Keratinocyte (primary cell): ENCODE data around the gene KLHDC3.

Experiments used
- EZH2 ChIP-seq: IDR thresholded peaks from one replicate; pipeline ENCODE4 v1.6.1; 2012; ENCODE audit warnings: inconsistent platforms, mild to moderate bottlenecking, low read length, moderate library complexity
- TF ChIP-seq, protein P1 (sequence below), 3 experiments: IDR thresholded peaks in 1 of 3; conservative IDR thresholded peaks in 1 of 3; optimal IDR thresholded peaks in 1 of 3; 2 replicates in 2 of 3; 3 replicates in 1 of 3; pipeline versions ENCODE3 to v1.5.1; 2011; ENCODE audit warnings: low read length in 3 of 3, mild to moderate bottlenecking in 3 of 3, moderate library complexity in 2 of 3, control low read depth in 1 of 3, inconsistent platforms in 1 of 3; ENCODE audit not compliant: insufficient read depth in 2 of 3; ENCODE audit errors: extremely low read depth in 1 of 3

DNA sequence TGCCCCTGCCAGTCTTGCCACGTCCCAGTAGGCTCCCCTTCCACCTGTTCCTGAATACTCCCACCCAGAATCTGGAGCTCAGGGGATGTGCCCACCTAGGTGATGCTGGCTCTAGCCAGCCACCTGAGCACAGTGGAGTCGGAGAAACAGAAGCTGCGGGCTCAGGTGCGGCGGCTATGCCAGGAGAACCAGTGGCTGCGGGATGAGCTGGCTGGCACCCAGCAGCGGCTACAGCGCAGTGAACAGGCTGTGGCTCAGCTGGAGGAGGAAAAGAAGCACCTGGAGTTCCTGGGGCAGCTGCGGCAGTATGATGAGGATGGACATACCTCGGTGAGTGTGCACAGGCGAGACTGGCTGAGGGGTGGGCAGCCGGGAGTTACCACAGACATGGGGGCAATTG, 48.8 kb downstream of the KLHDC3 start:
- TF ChIP-seq, protein P1, sequence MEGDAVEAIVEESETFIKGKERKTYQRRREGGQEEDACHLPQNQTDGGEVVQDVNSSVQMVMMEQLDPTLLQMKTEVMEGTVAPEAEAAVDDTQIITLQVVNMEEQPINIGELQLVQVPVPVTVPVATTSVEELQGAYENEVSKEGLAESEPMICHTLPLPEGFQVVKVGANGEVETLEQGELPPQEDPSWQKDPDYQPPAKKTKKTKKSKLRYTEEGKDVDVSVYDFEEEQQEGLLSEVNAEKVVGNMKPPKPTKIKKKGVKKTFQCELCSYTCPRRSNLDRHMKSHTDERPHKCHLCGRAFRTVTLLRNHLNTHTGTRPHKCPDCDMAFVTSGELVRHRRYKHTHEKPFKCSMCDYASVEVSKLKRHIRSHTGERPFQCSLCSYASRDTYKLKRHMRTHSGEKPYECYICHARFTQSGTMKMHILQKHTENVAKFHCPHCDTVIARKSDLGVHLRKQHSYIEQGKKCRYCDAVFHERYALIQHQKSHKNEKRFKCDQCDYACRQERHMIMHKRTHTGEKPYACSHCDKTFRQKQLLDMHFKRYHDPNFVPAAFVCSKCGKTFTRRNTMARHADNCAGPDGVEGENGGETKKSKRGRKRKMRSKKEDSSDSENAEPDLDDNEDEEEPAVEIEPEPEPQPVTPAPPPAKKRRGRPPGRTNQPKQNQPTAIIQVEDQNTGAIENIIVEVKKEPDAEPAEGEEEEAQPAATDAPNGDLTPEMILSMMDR (optimal IDR thresholded peaks at IDR 0.05 in 1 of 3, IDR thresholded peaks at IDR 0.05 in 1 of 3, conservative IDR thresholded peaks at IDR 0.05 in 1 of 3; ENCODE audit: extremely low read depth in 1 of 3, insufficient read depth in 2 of 3, low read length in 3 of 3) = no peak
- TF ChIP-seq EZH2 = no peak
